Gastrocnemius medialis (tissue), 4 donors: ENCODE data around the gene ST7L. TPM values are rescaled to one million over a fixed set of nuclear protein-coding genes. Genes with fewer than 3 reads are reported as not detected.

ENCODE experiments used
- ATAC-seq, 2 donors: fragments of 150-250 bp; one replicate each; pipeline ENCODE4 v1.9.1; 2016
- DNase-seq, 2 donors: peaks; one replicate each; pipeline ENCODE4 v3.0.0-alpha.2; 2019
- H3K27ac ChIP-seq, 4 donors: fragments of 200-600 bp; sonication (generic); 1 replicate in 1 of 4; 2 replicates in 3 of 4; pipeline ENCODE4 v1.5.1; 2016 to 2018; ENCODE audit warnings: mild to moderate bottlenecking in 2 of 4, moderate library complexity in 1 of 4
- H3K27me3 ChIP-seq, 3 donors: fragments of 200-600 bp; sonication (generic) in 2 of 3; 1 replicate in 1 of 3; 2 replicates in 2 of 3; pipeline versions ENCODE4 v1.5.1 to v1.6.0; 2016 to 2019; ENCODE audit warnings: mild to moderate bottlenecking in 1 of 3, moderate library complexity in 1 of 3
- H3K36me3 ChIP-seq, 2 donors: fragments of 200-600 bp; sonication (generic) in 1 of 2; one replicate each; pipeline ENCODE4 v1.5.1; 2017 to 2018
- H3K4me1 ChIP-seq, 2 donors: fragments of 200-600 bp; sonication (generic) in 1 of 2; one replicate each; pipeline ENCODE4 v1.5.1; 2016 to 2017; ENCODE audit warnings: mild to moderate bottlenecking in 2 of 2
- H3K4me3 ChIP-seq, 4 donors: fragments of 200-600 bp; sonication (generic) in 3 of 4; 1 replicate in 1 of 4; 2 replicates in 3 of 4; pipeline ENCODE4 v1.5.1; 2016 to 2019; ENCODE audit warnings: mild to moderate bottlenecking in 2 of 4
- H3K9me3 ChIP-seq, 3 donors: fragments of 200-600 bp; sonication (generic) in 2 of 3; 1 replicate in 1 of 3; 2 replicates in 2 of 3; pipeline ENCODE4 v1.5.1; 2016 to 2019
- POLR2A ChIP-seq, 2 donors: fragments of 450-650 bp; IDR thresholded peaks; one replicate each; pipeline ENCODE4 v1.6.1; 2017; ENCODE audit warnings: antibody characterized with exemption in 2 of 2, mild to moderate bottlenecking in 2 of 2, moderate library complexity in 2 of 2
- in situ Hi-C, 4 donors: fragments of 200-750 bp; cut with MboI; loops; one replicate each; pipeline versions ENCODE4 v1.15.0 to v1.8.0; 2017; ENCODE audit warnings: low sequenced_read_pairs in 4 of 4
- intact Hi-C: fragments of 100-400 bp; cut with DNase I; formaldehyde crosslinking; loops from one replicate; pipeline ENCODE4 v1.15.1; 2023; ENCODE audit warnings: low total_unique reads
- total RNA-seq, 4 donors: library from RNA; depleted of rRNA; stranded (reverse); fragments of >200 nt; gene quantifications; one replicate each; pipeline versions ENCODE4 v1.1.0 to v1.2.3, GENCODE V29; 2016
- TF ChIP-seq, protein P1 (sequence below), 5 experiments: fragments of 450-650 bp in 3 of 5; fragments of 200-600 bp in 2 of 5; sonication (generic) in 2 of 5; IDR thresholded peaks in 4 of 5; conservative IDR thresholded peaks in 1 of 5; 1 replicate in 4 of 5; 2 replicates in 1 of 5; pipeline ENCODE4 v1.5.1; 2016 to 2019; ENCODE audit warnings: antibody characterized with exemption in 5 of 5, mild to moderate bottlenecking in 3 of 5, moderate library complexity in 3 of 5

ST7L gene
- total RNA-seq, 4 donors from 2014 or later, result 9.6 to 16.7 (median 15.0) TPM

DNA sequence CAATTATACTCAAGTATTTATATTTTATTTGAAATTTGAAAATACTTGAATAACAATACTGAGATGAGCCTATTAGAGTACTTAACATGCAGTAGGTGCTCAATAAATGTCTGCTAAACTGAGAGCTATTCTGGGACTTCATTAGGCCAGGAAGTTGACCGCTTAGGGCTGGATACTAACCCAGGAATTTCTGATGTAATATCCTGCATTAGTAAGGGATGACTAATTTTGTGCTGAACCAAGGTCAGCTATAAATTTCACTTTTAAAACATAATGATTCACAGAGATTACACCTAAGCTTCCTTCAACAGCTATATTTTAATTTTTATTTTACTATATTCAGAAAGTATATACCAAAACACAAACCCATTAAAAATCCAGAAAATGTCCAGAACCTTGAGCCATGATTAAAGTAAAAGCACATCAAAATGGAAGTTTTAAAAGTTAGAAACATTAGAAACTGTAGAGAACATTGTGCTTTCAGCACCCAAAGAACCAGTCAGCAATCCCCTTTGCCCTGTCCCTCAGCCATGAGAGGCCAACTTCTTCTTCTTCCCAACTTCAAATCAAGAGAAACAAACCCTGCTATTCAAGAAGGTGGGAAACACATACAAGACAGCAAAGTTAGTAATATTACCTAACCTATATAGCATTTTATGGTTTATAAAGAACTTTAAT is 74.8 kb downstream of the ST7L start:
- Histone ChIP-seq H3K27ac (peak overlapping the region; percentile 6 to 51 (median 24)), H3K9me3 (no peaks in the 10 kb centered on the region), H3K4me3 (no peak overlapping the region), H3K27me3 (no peaks in the 10 kb centered on the region), H3K36me3 (peaks cover 0 to 26% of the 10 kb centered on the region in 2 donors), H3K4me1 (no peaks in the 10 kb centered on the region)
- in situ Hi-C loops (no loop called here), intact Hi-C loops (no loop called here)
- TF ChIP-seq, protein P1, sequence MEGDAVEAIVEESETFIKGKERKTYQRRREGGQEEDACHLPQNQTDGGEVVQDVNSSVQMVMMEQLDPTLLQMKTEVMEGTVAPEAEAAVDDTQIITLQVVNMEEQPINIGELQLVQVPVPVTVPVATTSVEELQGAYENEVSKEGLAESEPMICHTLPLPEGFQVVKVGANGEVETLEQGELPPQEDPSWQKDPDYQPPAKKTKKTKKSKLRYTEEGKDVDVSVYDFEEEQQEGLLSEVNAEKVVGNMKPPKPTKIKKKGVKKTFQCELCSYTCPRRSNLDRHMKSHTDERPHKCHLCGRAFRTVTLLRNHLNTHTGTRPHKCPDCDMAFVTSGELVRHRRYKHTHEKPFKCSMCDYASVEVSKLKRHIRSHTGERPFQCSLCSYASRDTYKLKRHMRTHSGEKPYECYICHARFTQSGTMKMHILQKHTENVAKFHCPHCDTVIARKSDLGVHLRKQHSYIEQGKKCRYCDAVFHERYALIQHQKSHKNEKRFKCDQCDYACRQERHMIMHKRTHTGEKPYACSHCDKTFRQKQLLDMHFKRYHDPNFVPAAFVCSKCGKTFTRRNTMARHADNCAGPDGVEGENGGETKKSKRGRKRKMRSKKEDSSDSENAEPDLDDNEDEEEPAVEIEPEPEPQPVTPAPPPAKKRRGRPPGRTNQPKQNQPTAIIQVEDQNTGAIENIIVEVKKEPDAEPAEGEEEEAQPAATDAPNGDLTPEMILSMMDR (IDR thresholded peaks at IDR 0.05 in 4 of 5, conservative IDR thresholded peaks at IDR 0.05 in 1 of 5), result no peak
- TF ChIP-seq POLR2A (IDR thresholded peaks at IDR 0.05), result no peak
- DNase-seq, result no peak
- peak in 1 of 2 donors; percentile 86 for ATAC-seq

DNA sequence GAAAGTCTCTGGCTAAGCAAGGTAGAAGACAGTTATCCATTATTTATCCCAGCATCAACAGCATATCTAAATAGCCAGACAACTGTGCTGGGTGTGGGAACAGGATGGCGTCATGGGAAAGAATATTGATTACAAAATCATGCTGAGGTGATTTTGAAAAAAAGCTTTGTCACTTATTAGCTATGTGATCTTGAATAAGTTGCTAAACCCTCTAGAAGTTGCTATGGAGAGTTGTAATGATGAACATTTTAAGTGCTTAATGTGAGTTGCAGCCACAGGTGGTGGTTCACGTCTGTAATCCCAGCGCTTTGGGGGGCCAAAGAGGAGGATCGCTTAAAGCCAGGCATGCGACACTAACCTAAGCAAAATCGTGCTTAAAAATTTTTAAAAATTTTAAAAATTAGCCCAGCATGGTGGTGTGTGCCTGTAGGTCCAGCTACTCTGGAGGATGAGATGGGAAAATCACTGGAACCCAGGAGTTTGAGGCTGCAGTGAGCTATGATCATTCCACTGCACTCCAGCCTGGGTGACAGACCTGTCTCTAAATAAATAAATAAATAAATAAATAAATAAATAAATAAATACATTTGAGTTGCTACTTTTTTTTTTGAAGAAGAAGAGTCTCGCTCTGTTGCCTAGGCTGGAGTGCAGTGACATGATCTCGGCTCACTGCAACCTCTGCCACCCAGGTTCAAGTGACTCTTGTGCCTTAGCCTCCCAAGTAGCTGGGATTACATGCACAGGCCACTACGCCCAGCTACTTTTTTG is 76.6 kb downstream of the ST7L start:
- H3K27ac ChIP-seq, result no peak overlapping the region
- H3K4me3 ChIP-seq, result no peak overlapping the region
- H3K27me3 ChIP-seq, result no peaks in the 10 kb centered on the region
- in situ Hi-C loops (no loop called here), intact Hi-C loops (no loop called here)
- DNase-seq (no peak), ATAC-seq (no peak)
- TF ChIP-seq POLR2A (IDR thresholded peaks at IDR 0.05), result no peak
- TF ChIP-seq, protein P1 (IDR thresholded peaks at IDR 0.05 in 4 of 5, conservative IDR thresholded peaks at IDR 0.05 in 1 of 5), result no peak
- H3K9me3 ChIP-seq, result no peaks in the 10 kb centered on the region
- no peaks in the 10 kb centered on the region for H3K4me1 ChIP-seq
- peaks cover 0 to 23% of the 10 kb centered on the region in 2 donors for H3K36me3 ChIP-seq

DNA sequence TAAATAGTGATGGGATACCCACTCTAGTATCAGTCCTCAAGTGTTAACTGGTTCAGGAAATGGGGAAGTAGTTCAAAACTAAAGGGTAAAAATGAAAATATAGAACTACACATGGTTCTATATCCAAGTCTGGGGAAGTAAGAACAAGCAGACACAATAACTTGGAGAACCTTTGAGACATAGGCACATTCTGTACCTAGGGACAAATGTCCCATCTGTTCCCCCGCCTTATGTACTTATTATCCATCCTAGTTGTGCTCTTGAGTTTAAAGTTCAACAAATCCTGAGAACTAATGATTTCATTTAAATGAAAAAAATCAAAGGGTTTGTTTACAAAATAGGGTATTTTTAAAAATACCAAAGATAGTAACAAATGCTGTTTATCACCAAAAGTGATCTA is 77.6 kb downstream of the ST7L start:
- TF ChIP-seq, protein P1 (IDR thresholded peaks at IDR 0.05 in 4 of 5, conservative IDR thresholded peaks at IDR 0.05 in 1 of 5), result no peak
- no peak for TF ChIP-seq POLR2A (IDR thresholded peaks at IDR 0.05)
- no peak for DNase-seq
- peaks cover 0 to 23% of the 10 kb centered on the region in 2 donors for H3K36me3 ChIP-seq
- no peak for ATAC-seq
- H3K4me3 ChIP-seq, result no peak overlapping the region
- no peak overlapping the region for H3K27ac ChIP-seq
- intact Hi-C loops (no loop called here), in situ Hi-C loops (no loop called here)
- H3K9me3 ChIP-seq, result no peaks in the 10 kb centered on the region
- no peaks in the 10 kb centered on the region for H3K4me1 ChIP-seq
- H3K27me3 ChIP-seq, result no peaks in the 10 kb centered on the region

DNA sequence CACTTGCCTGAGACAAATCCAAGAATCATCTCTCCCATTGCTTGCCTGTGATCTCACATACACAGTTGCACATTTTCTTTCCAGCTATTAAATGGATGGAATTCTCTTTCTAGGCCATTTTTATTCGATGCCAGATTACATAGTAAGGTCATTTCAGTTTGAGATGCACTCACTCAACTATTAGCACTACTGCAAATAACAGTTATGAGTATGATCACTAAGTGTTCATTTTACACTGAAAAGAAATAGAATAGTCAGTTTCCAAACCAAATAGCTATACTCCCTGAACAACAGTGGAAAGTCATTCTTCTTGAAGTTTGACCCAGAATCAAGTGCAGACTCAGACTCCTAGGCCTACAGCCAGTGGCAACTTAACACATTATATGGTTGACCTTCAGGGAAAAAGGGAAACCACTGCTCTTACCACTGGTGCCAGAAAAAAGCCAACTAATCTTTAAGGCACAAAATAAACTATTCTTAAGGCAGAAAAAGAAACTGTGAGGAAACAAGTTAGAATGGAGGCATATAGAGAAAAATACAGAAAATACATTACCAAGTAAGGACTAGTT is 78.6 kb downstream of the ST7L start:
- DNase-seq, result no peak
- Histone ChIP-seq H3K27ac (no peak overlapping the region), H3K9me3 (no peaks in the 10 kb centered on the region), H3K36me3 (peaks cover 0 to 23% of the 10 kb centered on the region in 2 donors), H3K4me3 (no peak overlapping the region), H3K4me1 (no peaks in the 10 kb centered on the region), H3K27me3 (no peaks in the 10 kb centered on the region)
- intact Hi-C loops (no loop called here), in situ Hi-C loops (no loop called here)
- no peak for TF ChIP-seq POLR2A (IDR thresholded peaks at IDR 0.05)
- TF ChIP-seq, protein P1 (IDR thresholded peaks at IDR 0.05 in 4 of 5, conservative IDR thresholded peaks at IDR 0.05 in 1 of 5), result no peak
- ATAC-seq, result no peak
